H1 (cell line): ENCODE data around the gene AGR2. TPM values are rescaled to one million over a fixed set of nuclear protein-coding genes. Genes with fewer than 3 reads are reported as not detected.

ENCODE experiments used
- CTCF ChIA-PET: fragments of 300-600 bp; sonication (Branson Sonifier 250); formaldehyde crosslinking; loops from one replicate; lab custom pipeline; 2021; ENCODE audit not compliant: partially characterized antibody; lab: Charles Lee
- POLR2A ChIA-PET: fragments of 300-600 bp; sonication (Branson Sonifier 250); formaldehyde crosslinking; loops from one replicate; lab custom pipeline; 2021; ENCODE audit warnings: inconsistent platforms; ENCODE audit not compliant: partially characterized antibody; lab: Charles Lee
- DNase-seq, 2 experiments: peaks; one replicate each; pipeline versions ENCODE4 v3.0.0 to v3.0.0-alpha.2; 2010 to 2022; ENCODE audit warnings: low spot score in 2 of 2, low read depth in 1 of 2, mixed read lengths in 1 of 2
- FAIRE-seq: peaks from 2 replicates; lab custom pipeline; 2011; peaks lifted over from hg19 to GRCh38; lab: Jason Lieb, UNC
- H2AFZ ChIP-seq: 2 replicates; pipeline ENCODE4 v1.8.1; 2012; ENCODE audit warnings: low read length, inconsistent platforms
- H2AK5ac ChIP-seq: 2 replicates; pipeline ENCODE4 v1.6.1; 2013; ENCODE audit warnings: low read depth, low read length
- H2BK120ac ChIP-seq: replicated peaks from 2 replicates; pipeline ENCODE3; 2013; ENCODE audit warnings: low read depth, low read length, inconsistent platforms
- H2BK12ac ChIP-seq: 2 replicates; pipeline ENCODE4 v1.6.1; 2013; ENCODE audit warnings: low read depth, low read length
- H2BK15ac ChIP-seq: 2 replicates; pipeline ENCODE4 v1.6.1; 2013; ENCODE audit warnings: low read length
- H2BK20ac ChIP-seq: 2 replicates; pipeline ENCODE4 v1.6.1; 2013; ENCODE audit warnings: low read length
- H2BK5ac ChIP-seq: 2 replicates; pipeline ENCODE4 v1.6.1; 2013; ENCODE audit warnings: low read depth, low read length
- H3K14ac ChIP-seq: 2 replicates; pipeline ENCODE4 v1.6.1; 2013; ENCODE audit warnings: inconsistent platforms; ENCODE audit not compliant: insufficient read length
- H3K18ac ChIP-seq: 2 replicates; pipeline ENCODE4 v1.6.1; 2013; ENCODE audit warnings: low read length; ENCODE audit errors: extremely low read depth
- H3K23ac ChIP-seq: 2 replicates; pipeline ENCODE4 v1.6.1; 2013; ENCODE audit warnings: inconsistent platforms; ENCODE audit not compliant: insufficient read length
- H3K23me2 ChIP-seq: 2 replicates; pipeline ENCODE4 v1.6.1; 2013; ENCODE audit warnings: low read depth, low read length
- H3K27ac ChIP-seq: 2 replicates; pipeline ENCODE4 v1.6.1; 2011; ENCODE audit warnings: low read depth, low read length, inconsistent platforms
- H3K27me3 ChIP-seq, 4 experiments: replicated peaks in 1 of 4; 1 replicate in 1 of 4; 2 replicates in 3 of 4; pipeline versions ENCODE4 v1.6.1 to v1.8.1; 2011 to 2013; ENCODE audit warnings: low read length in 3 of 4, mild to moderate bottlenecking in 3 of 4, inconsistent platforms in 2 of 4, mixed read lengths in 2 of 4, moderate library complexity in 1 of 4; ENCODE audit not compliant: control insufficient read depth in 3 of 4, insufficient read depth in 3 of 4; ENCODE audit errors: extremely low read depth in 1 of 4
- H3K36me3 ChIP-seq, 4 experiments: 2 replicates each; pipeline versions ENCODE4 v1.6.1 to v1.8.1; 2011 to 2013; ENCODE audit warnings: mild to moderate bottlenecking in 4 of 4, low read length in 3 of 4, moderate library complexity in 2 of 4, control low read depth in 1 of 4, inconsistent platforms in 1 of 4; ENCODE audit not compliant: insufficient read depth in 4 of 4, control insufficient read depth in 2 of 4
- H3K4ac ChIP-seq: replicated peaks from 2 replicates; pipeline ENCODE3; 2013; ENCODE audit warnings: low read length, low read depth, mixed read lengths, inconsistent platforms; ENCODE audit not compliant: insufficient read length
- H3K4me1 ChIP-seq, 4 experiments: replicated peaks in 1 of 4; 1 replicate in 1 of 4; 2 replicates in 3 of 4; pipeline versions ENCODE4 v1.6.1 to v1.8.1; 2011 to 2013; ENCODE audit warnings: low read length in 3 of 4, inconsistent platforms in 2 of 4, mixed read lengths in 1 of 4; ENCODE audit not compliant: insufficient read depth in 4 of 4, control insufficient read depth in 3 of 4
- H3K4me2 ChIP-seq, 2 experiments: 2 replicates each; pipeline versions ENCODE4 v1.6.1 to v1.8.1; 2011 to 2013; ENCODE audit warnings: low read depth in 2 of 2, low read length in 2 of 2, control low read depth in 1 of 2, inconsistent platforms in 1 of 2, mild to moderate bottlenecking in 1 of 2; ENCODE audit not compliant: insufficient read depth in 1 of 2
- H3K4me3 ChIP-seq, 4 experiments: fragments of 200-600, 300-600 bp in 1 of 4; sonication (generic), shearing (Covaris generic), sonication (Bioruptor Twin) in 1 of 4; 2 replicates each; pipeline versions ENCODE4 v1.5.1 to v1.8.1; 2011 to 2016; ENCODE audit warnings: low read length in 4 of 4, low read depth in 3 of 4, control low read depth in 2 of 4, inconsistent platforms in 2 of 4, mild to moderate bottlenecking in 2 of 4, mixed read lengths in 1 of 4, moderate library complexity in 1 of 4; ENCODE audit not compliant: insufficient read depth in 2 of 4; ENCODE audit errors: extremely low read depth in 1 of 4
- H3K56ac ChIP-seq: replicated peaks from 2 replicates; pipeline ENCODE3; 2013; ENCODE audit warnings: low read depth, mild to moderate bottlenecking, mixed read lengths, low read length, inconsistent platforms; ENCODE audit not compliant: insufficient read length
- H3K79me1 ChIP-seq: 2 replicates; pipeline ENCODE4 v1.6.1; 2013; ENCODE audit warnings: low read depth, low read length, control low read depth
- H3K79me2 ChIP-seq, 2 experiments: 2 replicates each; pipeline versions ENCODE4 v1.6.1 to v1.8.1; 2012 to 2013; ENCODE audit warnings: low read length in 2 of 2, mild to moderate bottlenecking in 2 of 2, inconsistent platforms in 1 of 2; ENCODE audit not compliant: insufficient read depth in 2 of 2, control insufficient read depth in 1 of 2
- H3K9ac ChIP-seq, 4 experiments: replicated peaks in 1 of 4; 1 replicate in 1 of 4; 2 replicates in 3 of 4; pipeline versions ENCODE4 v1.6.1 to v1.8.1; 2011 to 2013; ENCODE audit warnings: low read depth in 3 of 4, low read length in 3 of 4, control low read depth in 2 of 4, mild to moderate bottlenecking in 2 of 4, moderate library complexity in 2 of 4, inconsistent platforms in 1 of 4; ENCODE audit errors: extremely low read depth in 1 of 4
- H3K9me3 ChIP-seq, 2 experiments: 2 replicates each; pipeline versions ENCODE4 v1.6.1 to v1.8.1; 2012 to 2013; ENCODE audit warnings: mild to moderate bottlenecking in 2 of 2, moderate library complexity in 2 of 2, control low read depth in 1 of 2, inconsistent platforms in 1 of 2, low read depth in 1 of 2, low read length in 1 of 2, mixed read lengths in 1 of 2; ENCODE audit not compliant: insufficient read depth in 2 of 2
- H4K20me1 ChIP-seq, 2 experiments: replicated peaks in 1 of 2; 2 replicates each; pipeline versions ENCODE3 to v1.8.1; 2011 to 2013; ENCODE audit warnings: inconsistent platforms in 2 of 2, low read length in 2 of 2, mild to moderate bottlenecking in 1 of 2; ENCODE audit not compliant: insufficient read depth in 2 of 2, control insufficient read depth in 1 of 2
- H4K5ac ChIP-seq: 2 replicates; pipeline ENCODE4 v1.6.1; 2013; ENCODE audit warnings: low read length, low read depth, mixed read lengths, inconsistent platforms; ENCODE audit not compliant: insufficient read length
- H4K8ac ChIP-seq: 2 replicates; pipeline ENCODE4 v1.8.0; 2013; ENCODE audit warnings: mild to moderate bottlenecking, moderate library complexity, low read length, inconsistent platforms; ENCODE audit not compliant: insufficient read depth; ENCODE audit errors: extremely low read depth
- H4K91ac ChIP-seq: replicated peaks from 2 replicates; pipeline ENCODE3; 2013; ENCODE audit warnings: low read length, mixed read lengths, inconsistent platforms; ENCODE audit not compliant: insufficient read length
- BACH1 ChIP-seq: IDR thresholded peaks from 2 replicates; pipeline ENCODE4 v1.6.1; 2012; ENCODE audit warnings: low read length, improper control_type of control experiment
- BCL11A ChIP-seq, 2 experiments: IDR thresholded peaks; one replicate each; pipeline ENCODE4 v1.6.1; 2011; ENCODE audit warnings: low read depth in 2 of 2, low read length in 2 of 2, mild to moderate bottlenecking in 2 of 2
- CEBPB ChIP-seq: IDR thresholded peaks from 2 replicates; pipeline ENCODE4 v1.6.1; 2012; ENCODE audit warnings: low read depth, low read length
- CHD1 ChIP-seq: IDR thresholded peaks from 2 replicates; pipeline ENCODE4 v1.6.1; 2012; ENCODE audit warnings: low read depth, low read length, improper control_type of control experiment
- E2F6 ChIP-seq: IDR thresholded peaks from 2 replicates; pipeline ENCODE4 v1.6.1; 2012; ENCODE audit warnings: inconsistent platforms
- POU5F1 ChIP-seq: IDR thresholded peaks from 2 replicates; pipeline ENCODE4 v1.6.1; 2011; ENCODE audit warnings: low read depth, mild to moderate bottlenecking, low read length, moderate library complexity
- RFX5 ChIP-seq: IDR thresholded peaks from 2 replicates; pipeline ENCODE4 v1.6.1; 2011; ENCODE audit warnings: low read depth, low read length, improper control_type of control experiment, borderline replicate concordance
- RXRA ChIP-seq: IDR thresholded peaks from 2 replicates; pipeline ENCODE4 v1.6.1; 2011; ENCODE audit warnings: low read depth, mild to moderate bottlenecking, low read length, moderate library complexity; ENCODE audit not compliant: insufficient read depth
- SAP30 ChIP-seq: fragments of 300-600 bp; sonication (generic); IDR thresholded peaks from 2 replicates; pipeline ENCODE4 v1.7.1; 2012; ENCODE audit warnings: low read length, moderate library complexity, mild to moderate bottlenecking, inconsistent platforms; ENCODE audit not compliant: insufficient read depth, insufficient replicate concordance
- SIRT6 ChIP-seq: IDR thresholded peaks from one replicate; pipeline ENCODE4 v1.7.1; 2012; ENCODE audit warnings: low read length, inconsistent platforms
- SRF ChIP-seq: IDR thresholded peaks from 2 replicates; pipeline ENCODE4 v1.6.1; 2011; ENCODE audit warnings: mild to moderate bottlenecking, low read depth, low read length, moderate library complexity
- TBP ChIP-seq: IDR thresholded peaks from 2 replicates; pipeline ENCODE4 v1.6.1; 2011; ENCODE audit warnings: low read depth, low read length, improper control_type of control experiment
- WGBS, 2 experiments: shearing (Covaris generic) in 1 of 2; methylation state at CpG; one replicate each; pipeline versions ENCODE4 v1.1.6 to v1.1.7; 2013 to 2015; ENCODE audit warnings: low lambda C conversion rate in 2 of 2, mixed read lengths in 2 of 2, inconsistent platforms in 1 of 2, low coverage in 1 of 2, missing lambda C conversion rate in 1 of 2; ENCODE audit not compliant: insufficient replicate concordance in 2 of 2, insufficient coverage in 1 of 2, insufficient read length in 1 of 2; ENCODE audit errors: extremely low coverage in 1 of 2, missing lambda C conversion rate in 1 of 2; 5-methylcytosine and 5-hydroxymethylcytosine counted together
- polyA plus RNA-seq, 7 experiments: library from polyadenylated mRNA; depleted of rRNA in 3 of 7; stranded (reverse) in 5 of 7; unstranded in 2 of 7; fragments of >200 nt in 5 of 7; fragments of 200-250 nt in 2 of 7; gene quantifications; 1 replicate in 5 of 7; 2 replicates in 1 of 7; 4 replicates in 1 of 7; pipeline versions ENCODE4 v1.2.1 to v1.2.3, GENCODE V29; 2011 to 2013; ENCODE audit warnings: missing spikeins in 2 of 7, mixed read lengths in 2 of 7
- total RNA-seq: library from RNA; stranded (reverse); fragmentation: NEBNext Ultra II Directional; extraction: Animal tissue kit (Norgen Biotek cat#: 25700); gene quantifications from 2 replicates; pipeline ENCODE4 v1.2.1, GENCODE V29; 2021

Gene AGR2
- total and polyA plus RNA-seq, 2 of the 8 experiments (the other 6 are each of a cell fraction or from before 2014, with no cell fraction given) = not detected

GRCh38 chr7:16805441-16805840 lies 642 bp upstream of the AGR2 start:
- Histone ChIP-seq H2BK5ac (no peak overlapping the region), H3K56ac (no peak overlapping the region), H4K20me1 (no peaks in the 10 kb centered on the region), H3K4me2 (no peak overlapping the region), H4K91ac (no peak overlapping the region), H3K23me2 (no peaks in the 10 kb centered on the region), H4K8ac (no peak overlapping the region), H4K5ac (no peak overlapping the region), H3K4ac (no peak overlapping the region), H2BK15ac (no peak overlapping the region), H2BK12ac (no peak overlapping the region), H3K23ac (no peak overlapping the region), H3K79me2 (no peaks in the 10 kb centered on the region)
- TF ChIP-seq TBP (no peak), POU5F1 (no peak), RFX5 (no peak), BCL11A (IDR thresholded peaks at IDR 0.05; ENCODE audit: low read depth in 2 of 2, low read length in 2 of 2) (no peak), SIRT6 (no peak), CHD1 (no peak), CEBPB (no peak), BACH1 (no peak), E2F6 (no peak), SAP30 (no peak), SRF (no peak), RXRA (no peak)
- TF ChIP-seq, all 59 proteins: peak for 0
- H2BK20ac ChIP-seq = no peak overlapping the region
- H3K27ac ChIP-seq = no peak overlapping the region
- H3K79me1 ChIP-seq = no peaks in the 10 kb centered on the region
- H3K14ac ChIP-seq = no peak overlapping the region
- ChIA-PET POLR2A (no interaction called here), CTCF (interaction anchor here (0.7 kb wide), 1 partner anchor 728 kb away, joined by 3 read pairs; no protein-coding TSS in a partner anchor)
- no peak for DNase-seq
- H2BK120ac ChIP-seq = no peak overlapping the region
- no peaks in the 10 kb centered on the region for H3K27me3 ChIP-seq
- 83% methylated on average over 3 of the region's 3 CpGs; no CpG with 5 or more reads in 1 of the 2 experiments for WGBS, 2 experiments
- H3K9me3 ChIP-seq = no peaks in the 10 kb centered on the region
- no peak for FAIRE-seq
- no peak overlapping the region for H2AK5ac ChIP-seq
- no peaks in the 10 kb centered on the region for H3K4me1 ChIP-seq
- H2AFZ ChIP-seq = no peak overlapping the region
- no peak overlapping the region for H3K4me3 ChIP-seq
- H3K18ac ChIP-seq = no peak overlapping the region
- no peaks in the 10 kb centered on the region for H3K36me3 ChIP-seq
- no peak overlapping the region for H3K9ac ChIP-seq
